AG09309 (cell line): ENCODE results near the gene PRR19.
"Not testable (repeated sequence)": the region's sequence is repeated elsewhere in the genome, so short reads cannot be mapped to it uniquely, and the experiment has no call there.

Experiments
- DNase-seq: peaks from one replicate; pipeline ENCODE4 v3.0.0-alpha.2; 2010; ENCODE audit warnings: low read depth
- H3K4me3 ChIP-seq: 2 replicates; pipeline ENCODE4 v1.5.1; 2011; ENCODE audit warnings: mild to moderate bottlenecking, low read depth, low read length, moderate library complexity; ENCODE audit not compliant: control insufficient read depth
- CTCF ChIP-seq: IDR thresholded peaks from 2 replicates; pipeline ENCODE4 v1.5.1; 2011; ENCODE audit warnings: mild to moderate bottlenecking, low read depth, low read length, inconsistent platforms; ENCODE audit not compliant: insufficient read depth, control insufficient read depth; ENCODE audit errors: missing control alignments

The PRR19 gene

DNA sequence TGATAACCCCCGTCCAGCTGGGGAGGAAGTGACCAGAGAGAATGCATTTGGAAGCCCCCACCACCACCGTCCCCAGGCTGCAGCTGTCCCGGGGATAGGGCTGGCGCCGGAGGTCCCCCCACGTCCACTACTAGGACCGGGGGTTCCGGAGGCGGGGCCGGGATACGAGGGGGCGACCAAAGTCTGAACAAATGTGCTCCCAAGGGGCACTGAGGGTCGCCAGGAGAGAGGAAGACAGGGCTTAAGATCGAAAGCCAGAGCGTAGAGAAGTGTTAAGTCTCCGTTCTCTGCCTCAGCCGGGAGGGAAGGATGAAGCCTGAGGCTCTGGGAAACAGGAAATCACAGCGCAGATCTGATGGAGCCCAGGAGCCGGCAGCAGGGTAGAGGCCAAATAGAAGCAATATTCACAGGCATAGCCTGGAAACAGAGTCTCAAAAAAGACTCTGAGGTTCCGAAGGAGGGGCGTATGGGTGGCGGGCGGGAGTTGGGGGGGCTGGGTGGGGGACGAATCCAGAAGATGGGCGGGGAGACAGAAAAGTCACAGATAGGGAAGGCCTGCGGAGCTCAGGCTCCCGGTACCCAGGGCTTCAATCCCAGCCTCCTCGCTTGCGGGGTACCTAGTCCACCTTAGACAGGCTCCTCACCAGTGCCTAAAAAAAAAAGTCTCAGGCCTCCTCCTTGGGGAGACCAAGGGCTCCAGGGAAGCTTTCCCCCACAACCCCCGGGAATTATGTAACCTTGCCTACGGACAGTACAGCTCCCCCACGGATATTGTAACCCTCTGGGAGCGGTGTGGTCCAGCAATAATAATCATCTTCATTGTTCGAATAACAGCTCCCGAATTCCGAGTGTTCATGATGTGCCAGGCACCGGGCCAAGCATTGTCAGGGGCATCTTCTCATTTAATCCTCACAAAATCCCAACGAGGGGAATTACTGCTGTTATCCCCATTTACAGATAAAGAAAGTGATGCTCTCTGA lies 45.9 kb upstream of the PRR19 start:
- no peak for DNase-seq
- TF ChIP-seq CTCF, result no peak
- peak overlapping the region; percentile 80 for H3K4me3 ChIP-seq

DNA sequence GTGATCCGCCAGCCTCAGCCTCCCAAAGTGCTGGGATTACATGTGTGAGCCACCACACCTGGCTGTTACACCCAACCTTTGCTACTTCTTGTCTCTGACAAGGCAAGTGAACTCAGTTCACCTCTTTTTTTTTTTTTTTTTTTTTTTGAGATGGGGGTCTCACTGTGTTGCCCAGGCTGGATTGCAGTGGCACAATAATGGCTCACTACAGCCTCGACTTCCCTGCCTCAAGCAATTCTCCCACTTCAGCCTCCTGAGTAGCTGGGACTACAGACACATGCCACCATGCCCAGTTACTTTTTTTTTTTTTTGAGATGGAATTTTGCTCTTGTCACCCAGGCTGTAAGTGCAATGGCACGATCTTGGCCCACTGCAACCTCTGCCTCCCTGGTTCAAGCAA lies 44.1 kb upstream of the PRR19 start:
- not testable (repeated sequence) for H3K4me3 ChIP-seq, DNase-seq

- H3K4me3 ChIP-seq, result no peak overlapping the region
- DNase-seq, result no peak
- TF ChIP-seq CTCF, result no peak
Measured at GRCh38 chr19:42261763-42262162, 40.2 kb upstream of the PRR19 start.

- not testable (repeated sequence) for DNase-seq
Measured at GRCh38 chr19:42266105-42266504, 35.8 kb upstream of the PRR19 start.

DNA sequence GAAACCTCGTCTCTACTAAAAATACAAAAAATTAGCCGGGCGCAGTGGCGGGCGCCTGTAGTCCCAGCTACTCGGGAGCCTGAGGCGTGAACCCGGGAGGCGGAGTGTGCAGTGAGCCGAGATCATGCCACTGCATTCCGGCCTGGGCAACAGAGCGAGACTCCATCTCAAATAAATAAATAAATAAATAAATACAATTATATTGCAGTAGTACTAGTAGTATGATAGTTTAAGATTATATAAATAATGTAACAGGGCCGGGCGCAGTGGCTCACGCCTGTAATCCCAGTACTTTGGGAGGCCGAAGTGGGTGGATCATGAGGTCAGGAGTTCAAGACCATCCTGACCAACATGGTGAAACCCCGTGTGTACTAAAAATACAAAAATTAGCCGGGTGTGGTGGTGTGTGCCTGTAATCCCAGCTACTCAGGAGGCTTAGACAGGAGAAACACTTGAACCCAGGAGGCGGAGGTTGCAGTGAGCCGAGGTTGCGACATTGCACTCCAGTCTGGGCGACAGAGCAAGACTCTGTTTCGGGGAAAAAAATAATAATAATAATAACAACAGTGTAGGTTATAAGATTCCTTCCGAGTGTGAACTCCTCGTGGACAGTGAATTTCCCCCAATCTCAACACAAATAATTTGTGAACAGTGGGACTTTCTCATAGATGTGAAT lies 34.9 kb upstream of the PRR19 start:
- H3K4me3 ChIP-seq, DNase-seq: not testable (repeated sequence)

More at GRCh38 chr19:42266105-42266504, 35.8 kb upstream of the PRR19 start:
- H3K4me3 ChIP-seq, result not testable (repeated sequence)

DNA sequence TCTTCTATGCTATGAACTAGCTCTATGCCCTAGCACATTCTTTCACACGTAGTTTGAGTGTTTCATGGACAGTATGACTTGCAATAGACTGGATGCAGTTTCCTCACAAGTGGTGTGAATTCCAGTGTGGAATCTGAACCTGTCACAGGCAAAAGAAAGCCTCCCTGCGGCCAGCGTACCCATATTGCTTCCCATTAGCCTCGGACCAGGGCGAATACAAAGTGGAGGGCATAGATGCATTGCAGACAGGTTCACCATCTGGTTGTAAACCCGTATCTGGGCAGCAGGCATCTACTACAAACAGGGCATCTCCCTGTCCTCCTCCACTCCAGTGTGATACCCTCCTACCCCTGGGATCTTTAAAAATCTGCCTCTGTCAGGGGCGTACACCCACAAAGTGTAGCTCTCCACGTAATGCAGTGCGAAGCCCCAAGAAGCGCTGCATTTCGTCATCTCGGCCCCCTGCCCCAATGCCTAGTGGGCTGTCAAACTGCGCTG lies 34.2 kb upstream of the PRR19 start:
- peak overlapping the region; percentile 92 for H3K4me3 ChIP-seq
- no peak for DNase-seq
- no peak for TF ChIP-seq CTCF

GRCh38 chr19:42268142-42268703 lies 33.7 kb upstream of the PRR19 start:
- TF ChIP-seq CTCF, result no peak

More at GRCh38 chr19:42268142-42268703, 33.7 kb upstream of the PRR19 start:
- peak overlapping the region; percentile 92 for H3K4me3 ChIP-seq
- peak; percentile 98 for DNase-seq
